Mesenchymal stem cell (in vitro differentiated cells and primary cell): ENCODE measurements around the gene GALNT2.

Experiments
- DNase-seq: peaks from one replicate; pipeline ENCODE4 v3.0.0-alpha.2; 2013
- H2AFZ ChIP-seq: one replicate; pipeline ENCODE4 v1.6.1; 2013; ENCODE audit warnings: low read depth, mild to moderate bottlenecking, control low read depth, inconsistent platforms, low read length, moderate library complexity
- H2AK5ac ChIP-seq: 2 replicates; pipeline ENCODE4 v1.6.1; 2013; ENCODE audit warnings: low read length, moderate library complexity, mild to moderate bottlenecking, inconsistent platforms; ENCODE audit not compliant: severe bottlenecking
- H2BK120ac ChIP-seq: one replicate; pipeline ENCODE4 v1.6.1; 2013; ENCODE audit warnings: low read depth, mild to moderate bottlenecking, inconsistent platforms, low read length, moderate library complexity
- H2BK12ac ChIP-seq, 2 experiments: one replicate each; pipeline ENCODE4 v1.6.1; 2013; ENCODE audit warnings: inconsistent platforms in 2 of 2, low read length in 2 of 2, mild to moderate bottlenecking in 2 of 2, moderate library complexity in 2 of 2, control low read depth in 1 of 2
- H2BK15ac ChIP-seq: one replicate; pipeline ENCODE4 v1.6.1; 2013; ENCODE audit warnings: mild to moderate bottlenecking, low read depth, inconsistent platforms; ENCODE audit not compliant: poor library complexity, severe bottlenecking
- H2BK5ac ChIP-seq: 2 replicates; pipeline ENCODE4 v1.6.1; 2013; ENCODE audit warnings: low read depth, mild to moderate bottlenecking, low read length, control low read depth, inconsistent platforms; ENCODE audit not compliant: poor library complexity, severe bottlenecking
- H3K14ac ChIP-seq, 2 experiments: one replicate each; pipeline ENCODE4 v1.6.1; 2013; ENCODE audit warnings: inconsistent platforms in 2 of 2, low read length in 2 of 2, control low read depth in 1 of 2, mild to moderate bottlenecking in 1 of 2, moderate library complexity in 1 of 2
- H3K18ac ChIP-seq, 2 experiments: one replicate each; pipeline ENCODE4 v1.6.1; 2013; ENCODE audit warnings: inconsistent platforms in 2 of 2, low read length in 2 of 2, control low read depth in 1 of 2, low read depth in 1 of 2, mild to moderate bottlenecking in 1 of 2
- H3K23ac ChIP-seq, 2 experiments: one replicate each; pipeline ENCODE4 v1.6.1; 2013; ENCODE audit warnings: inconsistent platforms in 2 of 2, low read length in 2 of 2, mild to moderate bottlenecking in 2 of 2, moderate library complexity in 2 of 2, control low read depth in 1 of 2
- H3K27ac ChIP-seq: 2 replicates; pipeline ENCODE4 v1.5.1; 2013; ENCODE audit warnings: mild to moderate bottlenecking, moderate library complexity, low read length, control low read depth, inconsistent platforms; ENCODE audit not compliant: poor library complexity, severe bottlenecking
- H3K27me3 ChIP-seq, 2 experiments: 2 replicates each; pipeline versions ENCODE4 v1.6.1 to v1.7.0; 2013; ENCODE audit warnings: low read length in 2 of 2, mild to moderate bottlenecking in 2 of 2, moderate library complexity in 2 of 2, control low read depth in 1 of 2, inconsistent platforms in 1 of 2; ENCODE audit not compliant: control insufficient read depth in 1 of 2, insufficient read depth in 1 of 2
- H3K36me3 ChIP-seq, 2 experiments: 2 replicates each; pipeline versions ENCODE4 v1.6.1 to v1.7.0; 2013; ENCODE audit warnings: low read length in 2 of 2, control low read depth in 1 of 2, inconsistent platforms in 1 of 2, low read depth in 1 of 2, mild to moderate bottlenecking in 1 of 2; ENCODE audit not compliant: insufficient read depth in 2 of 2, control insufficient read depth in 1 of 2
- H3K4ac ChIP-seq, 2 experiments: one replicate each; pipeline ENCODE4 v1.6.1; 2013; ENCODE audit warnings: inconsistent platforms in 2 of 2, low read length in 2 of 2, mild to moderate bottlenecking in 2 of 2, moderate library complexity in 2 of 2, control low read depth in 1 of 2, low read depth in 1 of 2
- H3K4me1 ChIP-seq: 2 replicates; pipeline ENCODE4 v1.6.1; 2013; ENCODE audit warnings: low read depth, low read length, control low read depth; ENCODE audit not compliant: control insufficient read depth, insufficient read depth
- H3K4me2 ChIP-seq: 2 replicates; pipeline ENCODE4 v1.6.1; 2013; ENCODE audit warnings: low read length, mild to moderate bottlenecking, inconsistent platforms; ENCODE audit not compliant: poor library complexity, severe bottlenecking
- H3K4me3 ChIP-seq, 2 experiments: 2 replicates each; pipeline versions ENCODE4 v1.5.1 to v1.7.0; 2013; ENCODE audit warnings: low read length in 2 of 2, mild to moderate bottlenecking in 2 of 2, control low read depth in 1 of 2, low read depth in 1 of 2; ENCODE audit not compliant: insufficient read depth in 1 of 2
- H3K79me1 ChIP-seq: replicated peaks from 2 replicates; pipeline ENCODE4 v1.6.1; 2013; ENCODE audit warnings: mild to moderate bottlenecking, control low read depth, low read length, inconsistent platforms; ENCODE audit not compliant: poor library complexity, severe bottlenecking
- H3K9ac ChIP-seq: 2 replicates; pipeline ENCODE4 v1.7.0; 2013; ENCODE audit warnings: mild to moderate bottlenecking, low read length, moderate library complexity
- H3K9me3 ChIP-seq: 2 replicates; pipeline ENCODE4 v1.7.0; 2013; ENCODE audit warnings: mild to moderate bottlenecking, low read length; ENCODE audit not compliant: control insufficient read depth
- H4K8ac ChIP-seq: one replicate; pipeline ENCODE4 v1.6.1; 2013; ENCODE audit warnings: inconsistent platforms, mild to moderate bottlenecking, low read length, moderate library complexity
- H4K91ac ChIP-seq: one replicate; pipeline ENCODE4 v1.6.1; 2013; ENCODE audit warnings: mild to moderate bottlenecking, low read length, inconsistent platforms
- WGBS: methylation state at CpG from one replicate; pipeline ENCODE4 v1.1.7; 2013; ENCODE audit warnings: mixed read lengths; 5-methylcytosine and 5-hydroxymethylcytosine counted together

GALNT2 gene

DNA sequence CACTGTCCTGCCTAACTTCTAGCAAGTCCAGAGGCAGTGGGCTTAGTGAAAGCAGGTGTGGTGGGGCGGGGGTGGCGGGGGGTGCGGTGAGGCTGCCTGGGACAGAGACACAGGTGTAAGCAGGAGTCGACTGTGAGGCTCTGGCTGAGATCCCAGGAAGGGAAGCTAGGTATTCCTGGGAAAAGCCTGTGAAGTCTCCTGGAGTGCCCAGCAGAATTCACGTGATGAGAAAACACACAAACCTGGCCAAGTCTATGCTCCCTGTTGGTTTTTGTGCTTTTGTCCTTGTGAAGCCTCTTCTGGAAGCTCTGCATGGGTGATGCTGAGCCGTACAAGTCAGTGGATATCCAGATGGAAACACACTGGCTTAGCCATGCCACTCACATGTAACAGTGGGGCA lies 5.3 kb downstream of the GALNT2 start:
- no peak overlapping the region for H2BK5ac ChIP-seq
- H3K23ac ChIP-seq = no peak overlapping the region
- H3K4me2 ChIP-seq = no peak overlapping the region
- 79% methylated on average over 6 of the region's 6 CpGs for WGBS
- H3K9ac ChIP-seq = no peak overlapping the region
- peaks cover 27% of the 10 kb centered on the region for H3K4me1 ChIP-seq
- H2AFZ ChIP-seq = no peak overlapping the region
- no peak overlapping the region for H3K4me3 ChIP-seq
- H4K91ac ChIP-seq = no peak overlapping the region
- H2BK15ac ChIP-seq = no peak overlapping the region
- no peak overlapping the region for H2BK120ac ChIP-seq
- H2BK12ac ChIP-seq = peak overlapping the region in 1 of 2 experiments; percentile 68
- no peak for DNase-seq
- H3K27ac ChIP-seq = no peak overlapping the region
- H4K8ac ChIP-seq = no peak overlapping the region
- H3K36me3 ChIP-seq = peaks cover 0 to 4% of the 10 kb centered on the region in 2 experiments
- H3K14ac ChIP-seq = no peak overlapping the region
- no peaks in the 10 kb centered on the region for H3K9me3 ChIP-seq
- no peak overlapping the region for H3K4ac ChIP-seq
- H3K27me3 ChIP-seq = no peaks in the 10 kb centered on the region
- H3K18ac ChIP-seq = peak overlapping the region in 1 of 2 experiments; percentile 37
- peaks cover 25% of the 10 kb centered on the region for H3K79me1 ChIP-seq
- peak overlapping the region; percentile 43 for H2AK5ac ChIP-seq

DNA sequence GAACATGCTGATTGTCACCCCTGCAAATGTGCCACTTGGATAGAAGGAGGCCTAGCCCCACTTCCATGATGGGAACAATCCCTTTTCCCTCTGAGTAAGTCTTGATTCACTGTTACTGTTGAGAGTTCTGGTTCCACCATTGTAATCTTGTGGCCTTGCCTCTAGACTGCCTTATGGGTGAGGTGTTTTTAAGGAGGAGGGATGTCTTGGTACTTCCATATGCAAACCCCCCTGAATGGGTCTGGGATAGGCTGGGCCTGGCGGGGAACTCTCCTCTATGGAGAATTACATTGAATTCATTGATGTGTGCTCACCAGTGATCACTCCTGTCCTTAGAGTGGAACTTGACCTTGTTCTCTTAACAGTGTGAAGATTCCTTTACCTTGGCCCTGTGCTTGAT lies 5.8 kb downstream of the GALNT2 start:
- no peak overlapping the region for H4K8ac ChIP-seq
- peak overlapping the region in 1 of 2 experiments; percentile 37 for H3K18ac ChIP-seq
- H3K4me1 ChIP-seq = peaks cover 28% of the 10 kb centered on the region
- no peak overlapping the region for H2BK12ac ChIP-seq
- H2BK5ac ChIP-seq = no peak overlapping the region
- H3K4me2 ChIP-seq = no peak overlapping the region
- no peak for DNase-seq
- H3K14ac ChIP-seq = no peak overlapping the region
- H3K9me3 ChIP-seq = no peaks in the 10 kb centered on the region
- WGBS = 100% methylated on average over 1 of the region's 1 CpG
- no peak overlapping the region for H2BK15ac ChIP-seq
- H3K9ac ChIP-seq = no peak overlapping the region
- H3K23ac ChIP-seq = no peak overlapping the region
- H3K27me3 ChIP-seq = no peaks in the 10 kb centered on the region
- no peak overlapping the region for H2AFZ ChIP-seq
- no peak overlapping the region for H4K91ac ChIP-seq
- H2AK5ac ChIP-seq = peak overlapping the region; percentile 43
- peaks cover 25% of the 10 kb centered on the region for H3K79me1 ChIP-seq
- H3K36me3 ChIP-seq = peaks cover 0 to 4% of the 10 kb centered on the region in 2 experiments
- no peak overlapping the region for H2BK120ac ChIP-seq
- H3K4me3 ChIP-seq = no peak overlapping the region
- no peak overlapping the region for H3K27ac ChIP-seq
- H3K4ac ChIP-seq = no peak overlapping the region

DNA sequence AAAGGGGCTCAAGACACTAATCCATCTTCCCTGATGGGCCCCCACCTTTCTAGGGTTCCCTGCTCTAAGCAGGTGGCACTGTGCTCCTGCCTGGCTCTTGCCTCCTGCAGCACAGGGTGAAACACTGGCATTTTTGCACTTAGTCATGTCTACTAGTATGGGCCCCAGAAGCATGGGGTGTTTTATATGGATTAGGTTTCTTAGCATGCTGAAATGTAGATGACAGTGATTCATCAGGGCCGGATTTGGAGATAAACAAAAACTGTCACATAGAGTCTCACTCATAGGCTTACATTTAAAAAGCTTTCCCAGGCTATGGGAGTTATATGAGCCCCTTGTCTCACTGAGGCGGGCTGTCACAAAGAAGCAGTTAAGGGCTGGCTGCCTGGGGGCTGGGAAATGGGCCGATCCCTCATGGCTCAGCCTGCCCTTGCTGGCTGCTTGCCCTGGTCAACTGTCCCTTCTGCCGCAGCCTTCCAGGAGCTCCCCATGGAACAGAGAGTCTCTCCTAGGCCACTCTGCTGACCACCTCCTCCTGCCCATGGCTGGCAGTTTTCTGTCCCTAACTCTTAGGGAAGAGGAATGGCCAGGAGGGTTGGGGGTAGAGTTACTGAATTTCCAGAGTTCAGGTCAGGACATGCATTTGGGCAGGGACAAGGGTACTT lies 6.5 kb downstream of the GALNT2 start:
- H3K36me3 ChIP-seq = peaks cover 0 to 4% of the 10 kb centered on the region in 2 experiments
- no peaks in the 10 kb centered on the region for H3K27me3 ChIP-seq
- no peak overlapping the region for H3K4me2 ChIP-seq
- H3K79me1 ChIP-seq = peaks cover 25% of the 10 kb centered on the region
- peak; percentile 89 for DNase-seq
- H2BK120ac ChIP-seq = no peak overlapping the region
- no peak overlapping the region for H2AFZ ChIP-seq
- no peak overlapping the region for H2AK5ac ChIP-seq
- H4K8ac ChIP-seq = no peak overlapping the region
- H3K23ac ChIP-seq = no peak overlapping the region
- WGBS = 29% methylated on average over 4 of the region's 4 CpGs
- H3K18ac ChIP-seq = peak overlapping the region; percentile 49 to 79
- no peak overlapping the region for H3K4ac ChIP-seq
- H3K4me3 ChIP-seq = no peak overlapping the region
- peaks cover 28% of the 10 kb centered on the region for H3K4me1 ChIP-seq
- H2BK15ac ChIP-seq = no peak overlapping the region
- H4K91ac ChIP-seq = no peak overlapping the region
- no peak overlapping the region for H3K14ac ChIP-seq
- H2BK5ac ChIP-seq = no peak overlapping the region
- H2BK12ac ChIP-seq = no peak overlapping the region
- H3K9me3 ChIP-seq = no peaks in the 10 kb centered on the region
- H3K27ac ChIP-seq = no peak overlapping the region
- peak overlapping the region; percentile 18 for H3K9ac ChIP-seq

DNA sequence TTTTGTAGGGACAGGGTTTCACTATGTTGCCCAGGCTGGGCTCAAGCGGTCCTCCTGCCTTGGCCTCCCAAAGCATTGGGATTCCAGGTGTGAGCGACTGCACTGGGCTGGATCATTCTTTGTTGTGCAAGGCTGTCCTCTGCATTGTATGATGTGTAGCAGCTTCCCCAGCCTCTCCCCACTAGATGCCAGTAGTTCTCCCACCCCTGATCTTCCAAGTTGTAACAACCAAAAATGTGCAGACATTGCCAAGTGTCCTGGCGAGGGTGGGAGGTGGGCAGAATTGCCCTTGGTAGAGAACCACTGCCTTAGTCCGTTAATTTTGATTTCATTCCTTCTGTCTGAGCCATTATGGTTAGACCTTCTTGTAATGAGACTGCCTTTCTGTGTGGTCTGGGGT lies 7.2 kb downstream of the GALNT2 start:
- Histone ChIP-seq H2BK15ac (peak overlapping the region; percentile 1), H2BK5ac (no peak overlapping the region), H3K9me3 (no peaks in the 10 kb centered on the region), H3K4me2 (no peak overlapping the region), H4K91ac (peak overlapping the region; percentile 14), H2BK120ac (no peak overlapping the region), H3K27me3 (no peaks in the 10 kb centered on the region), H3K14ac (no peak overlapping the region), H2AK5ac (peak overlapping the region; percentile 1), H4K8ac (no peak overlapping the region), H3K4me1 (peaks cover 30% of the 10 kb centered on the region), H3K79me1 (peaks cover 25% of the 10 kb centered on the region), H3K4ac (no peak overlapping the region), H3K9ac (no peak overlapping the region), H3K4me3 (no peak overlapping the region), H3K23ac (no peak overlapping the region), H3K18ac (peak overlapping the region in 1 of 2 experiments; percentile 49), H3K27ac (no peak overlapping the region), H2BK12ac (no peak overlapping the region), H3K36me3 (peaks cover 0 to 4% of the 10 kb centered on the region in 2 experiments), H2AFZ (no peak overlapping the region)
- DNase-seq = no peak
- 96% methylated on average over 3 of the region's 4 CpGs for WGBS
